ENCODE data around the gene XBP1. TPM values are rescaled to one million over a fixed set of nuclear protein-coding genes. Genes with fewer than 3 reads are reported as not detected.

The XBP1 gene
- total and polyA plus RNA-seq, 2 of the 4 experiments (the other 2 are of a cell fraction) = 95.0 to 223 TPM

DNA sequence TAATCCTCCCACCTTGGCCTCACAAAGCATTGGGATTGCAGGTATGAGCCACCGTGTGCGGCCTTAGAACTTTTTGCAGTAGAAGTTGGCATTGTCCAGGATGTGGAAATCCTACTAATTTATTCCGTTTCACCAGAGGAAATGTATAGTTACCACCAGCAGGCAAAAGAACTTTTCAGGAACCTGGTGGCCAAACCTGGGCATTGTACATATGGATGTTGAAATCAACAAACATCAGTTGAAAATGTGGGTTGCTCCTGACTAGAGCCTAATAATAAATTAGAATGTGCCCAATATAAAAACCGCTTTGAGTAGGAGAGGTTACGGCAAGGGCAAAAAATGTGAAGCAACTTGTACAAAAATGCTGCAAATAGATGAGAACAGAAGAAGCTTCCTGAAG lies 40.7 kb upstream of the XBP1 start:
- Histone ChIP-seq H3K18ac (ENCODE audit: low read depth, low read length) (no peak overlapping the region), H2AK5ac (ENCODE audit: low read depth, low read length) (no peak overlapping the region), H3K27ac (ENCODE audit: insufficient read depth, low read length) (no peak overlapping the region), H3K4me2 (ENCODE audit: low read depth, low read length) (no peak overlapping the region), H3K9me3 (ENCODE audit: control insufficient read depth, insufficient read depth, low read length) (no peaks in the 10 kb centered on the region), H4K8ac (ENCODE audit: low read depth in 2 of 2, low read length in 2 of 2) (no peak overlapping the region), H3K79me1 (ENCODE audit: low read depth in 1 of 2, low read length in 2 of 2) (no peaks in the 10 kb centered on the region), H3K9me1 (ENCODE audit: insufficient read depth, low read length) (no peaks in the 10 kb centered on the region), H3K9ac (ENCODE audit: low read depth, low read length) (no peak overlapping the region), H3K4ac (ENCODE audit: low read depth, low read length) (no peak overlapping the region), H3K4me3 (ENCODE audit: insufficient read depth, low read depth, low read length) (no peak overlapping the region), H2BK5ac (ENCODE audit: low read depth, low read length, poor library complexity, severe bottlenecking) (no peak overlapping the region), H2BK15ac (ENCODE audit: low read depth, low read length) (no peak overlapping the region), H3K36me3 (ENCODE audit: control insufficient read depth, insufficient read depth, low read length) (no peaks in the 10 kb centered on the region), H3K27me3 (ENCODE audit: control insufficient read depth, insufficient read depth, low read length) (no peaks in the 10 kb centered on the region), H4K20me1 (ENCODE audit: insufficient read depth, low read length) (no peaks in the 10 kb centered on the region; the same call in 1 of the 2 replicates), H2BK120ac (ENCODE audit: low read depth, low read length) (no peak overlapping the region), H3K23ac (ENCODE audit: low read depth, low read length) (no peak overlapping the region), H2AK9ac (replicated peaks; ENCODE audit: low read depth, low read length, poor library complexity) (no peak overlapping the region), H3K14ac (replicated peaks; ENCODE audit: low read depth, low read length) (no peak overlapping the region), H3K56ac (ENCODE audit: extremely low read depth, insufficient read depth, low read length) (no peak overlapping the region), H4K5ac (ENCODE audit: low read depth, low read length) (no peak overlapping the region), H4K91ac (ENCODE audit: insufficient read depth, low read depth, low read length) (no peak overlapping the region), H2BK20ac (ENCODE audit: low read depth, low read length) (no peak overlapping the region), H2AFZ (replicated peaks; ENCODE audit: low read length, poor library complexity) (no peak overlapping the region), H3K4me1 (ENCODE audit: control insufficient read depth, insufficient read depth, low read length) (no peaks in the 10 kb centered on the region)
- DNase-seq (no peak), ATAC-seq (ENCODE audit: low read depth) (no peak)
- POLR2A ChIA-PET (ENCODE audit: unreplicated experiment) = no interaction called here
- WGBS, 2 experiments (ENCODE audit: extremely low coverage in 2 of 2, insufficient read length in 1 of 2) = no CpG with 5 or more reads among the region's 5 CpGs
- in situ Hi-C loops (cut with MboI; ENCODE audit: low sequenced_read_pairs) (no loop called here), intact Hi-C loops (cut with micrococcal nuclease) (no loop called here), dilution Hi-C loops (cut with HindIII; ENCODE audit: low sequenced_read_pairs, unreplicated experiment) (no loop called here)
- TF ChIP-seq RAD21 (IDR thresholded peaks at IDR 0.05; ENCODE audit: low read length) = no peak
- TF ChIP-seq RCOR1 (IDR thresholded peaks at IDR 0.05; ENCODE audit: insufficient replicate concordance, low read length) = no peak
- no peak for TF ChIP-seq MXI1 (IDR thresholded peaks at IDR 0.05; ENCODE audit: borderline replicate concordance, low read depth, low read length)
- TF ChIP-seq, protein P1, sequence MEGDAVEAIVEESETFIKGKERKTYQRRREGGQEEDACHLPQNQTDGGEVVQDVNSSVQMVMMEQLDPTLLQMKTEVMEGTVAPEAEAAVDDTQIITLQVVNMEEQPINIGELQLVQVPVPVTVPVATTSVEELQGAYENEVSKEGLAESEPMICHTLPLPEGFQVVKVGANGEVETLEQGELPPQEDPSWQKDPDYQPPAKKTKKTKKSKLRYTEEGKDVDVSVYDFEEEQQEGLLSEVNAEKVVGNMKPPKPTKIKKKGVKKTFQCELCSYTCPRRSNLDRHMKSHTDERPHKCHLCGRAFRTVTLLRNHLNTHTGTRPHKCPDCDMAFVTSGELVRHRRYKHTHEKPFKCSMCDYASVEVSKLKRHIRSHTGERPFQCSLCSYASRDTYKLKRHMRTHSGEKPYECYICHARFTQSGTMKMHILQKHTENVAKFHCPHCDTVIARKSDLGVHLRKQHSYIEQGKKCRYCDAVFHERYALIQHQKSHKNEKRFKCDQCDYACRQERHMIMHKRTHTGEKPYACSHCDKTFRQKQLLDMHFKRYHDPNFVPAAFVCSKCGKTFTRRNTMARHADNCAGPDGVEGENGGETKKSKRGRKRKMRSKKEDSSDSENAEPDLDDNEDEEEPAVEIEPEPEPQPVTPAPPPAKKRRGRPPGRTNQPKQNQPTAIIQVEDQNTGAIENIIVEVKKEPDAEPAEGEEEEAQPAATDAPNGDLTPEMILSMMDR (conservative IDR thresholded peaks at IDR 0.05; ENCODE audit: low read depth, low read length) = no peak
- no peak for TF ChIP-seq MAZ (IDR thresholded peaks at IDR 0.05; ENCODE audit: borderline replicate concordance, low read depth, low read length)
- no peak for TF ChIP-seq BHLHE40 (IDR thresholded peaks at IDR 0.05; ENCODE audit: low read depth, low read length)
- TF ChIP-seq, protein P2, sequence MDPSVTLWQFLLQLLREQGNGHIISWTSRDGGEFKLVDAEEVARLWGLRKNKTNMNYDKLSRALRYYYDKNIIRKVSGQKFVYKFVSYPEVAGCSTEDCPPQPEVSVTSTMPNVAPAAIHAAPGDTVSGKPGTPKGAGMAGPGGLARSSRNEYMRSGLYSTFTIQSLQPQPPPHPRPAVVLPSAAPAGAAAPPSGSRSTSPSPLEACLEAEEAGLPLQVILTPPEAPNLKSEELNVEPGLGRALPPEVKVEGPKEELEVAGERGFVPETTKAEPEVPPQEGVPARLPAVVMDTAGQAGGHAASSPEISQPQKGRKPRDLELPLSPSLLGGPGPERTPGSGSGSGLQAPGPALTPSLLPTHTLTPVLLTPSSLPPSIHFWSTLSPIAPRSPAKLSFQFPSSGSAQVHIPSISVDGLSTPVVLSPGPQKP (IDR thresholded peaks at IDR 0.05; ENCODE audit: borderline replicate concordance, low read depth, low read length) = no peak
- no peak for TF ChIP-seq SMC3 (IDR thresholded peaks at IDR 0.05; ENCODE audit: low read depth, low read length)
- no peak for TF ChIP-seq POLR2A (IDR thresholded peaks at IDR 0.05; ENCODE audit: low read depth, low read length)
- no peak for TF ChIP-seq FOS (IDR thresholded peaks at IDR 0.05; ENCODE audit: low read depth, low read length)
- no peak for TF ChIP-seq CEBPB (IDR thresholded peaks at IDR 0.05; ENCODE audit: low read depth, low read length)
- BruUV-seq (replicated peaks) = no TSS peak
- CTCF ChIA-PET = no interaction called here
